HepG2 (cell line): ENCODE measurements around the gene DUT.

Experiments
- ATF3 ChIP-seq: sonication (generic); formaldehyde crosslinking; IDR thresholded peaks from 2 replicates; pipeline ENCODE4 v1.4.0; 2020; ENCODE audit warnings: missing genetic modification reagents
- CEBPB ChIP-seq: IDR thresholded peaks from 2 replicates; pipeline ENCODE4 v1.6.1; 2011; ENCODE audit warnings: low read depth, low read length, improper control_type of control experiment, borderline replicate concordance
- CTCF ChIP-seq: sonication (generic); formaldehyde crosslinking; IDR thresholded peaks from 2 replicates; pipeline ENCODE4 v1.5.0; 2020; ENCODE audit warnings: mild to moderate bottlenecking, missing genetic modification reagents, moderate library complexity
- FOXK2 ChIP-seq: fragments of 450-650 bp; IDR thresholded peaks from 2 replicates; pipeline ENCODE4 v1.6.1; 2016
- GABPA ChIP-seq, 2 experiments: IDR thresholded peaks; 2 replicates each; pipeline ENCODE4 v1.6.1; 2011 to 2016; ENCODE audit warnings: low read depth in 2 of 2, low read length in 1 of 2, missing biosample characterization in 1 of 2, missing genetic modification characterization in 1 of 2
- GATA4 ChIP-seq: sonication (generic); IDR thresholded peaks from 2 replicates; pipeline ENCODE4 v1.6.1; 2016; ENCODE audit warnings: antibody characterized with exemption, low read depth, borderline replicate concordance
- JUN ChIP-seq: sonication (generic); formaldehyde crosslinking; IDR thresholded peaks from 2 replicates; pipeline ENCODE4 v1.4.0; 2020; ENCODE audit warnings: mild to moderate bottlenecking, missing genetic modification reagents
- NR2F1 ChIP-seq, 2 experiments: fragments of 450-650 bp in 1 of 2; formaldehyde crosslinking in 1 of 2; IDR thresholded peaks; 2 replicates each; pipeline versions ENCODE4 v1.5.0 to v1.6.1; 2016 to 2020; ENCODE audit warnings: mild to moderate bottlenecking in 1 of 2, missing compliant biosample characterization in 1 of 2, missing genetic modification reagents in 1 of 2, moderate library complexity in 1 of 2
- POLR2A ChIP-seq, 2 experiments: IDR thresholded peaks; 2 replicates each; pipeline ENCODE4 v1.6.1; 2011; ENCODE audit warnings: low read depth in 2 of 2, low read length in 2 of 2, mild to moderate bottlenecking in 1 of 2, moderate library complexity in 1 of 2; ENCODE audit not compliant: insufficient read depth in 1 of 2
- SP1 ChIP-seq, 2 experiments: fragments of 450-650 bp in 1 of 2; sonication (generic) in 1 of 2; formaldehyde crosslinking in 1 of 2; IDR thresholded peaks; 2 replicates each; pipeline versions ENCODE4 v1.4.0 to v1.6.1; 2016 to 2020; ENCODE audit warnings: missing genetic modification reagents in 1 of 2
- ZNF776 ChIP-seq: sonication (generic); formaldehyde crosslinking; IDR thresholded peaks from 2 replicates; pipeline ENCODE4 v1.4.0; 2020; ENCODE audit warnings: mild to moderate bottlenecking, missing genetic modification reagents

- TF ChIP-seq POLR2A (IDR thresholded peaks at IDR 0.05; ENCODE audit: insufficient read depth in 1 of 2, low read depth in 2 of 2, low read length in 2 of 2) (no peak), ATF3 (CRISPR knock-in tag) (no peak), ZNF776 (no peak), SP1 (IDR thresholded peaks at IDR 0.05) (no peak), SP1 (CRISPR knock-in tag; IDR thresholded peaks at IDR 0.05) (no peak), NR2F1 (CRISPR knock-in tag; IDR thresholded peaks at IDR 0.05) (no peak), GATA4 (no peak), CEBPB (no peak), GABPA (IDR thresholded peaks at IDR 0.05; ENCODE audit: low read depth, low read length) (no peak), GABPA (CRISPR knock-in tag; IDR thresholded peaks at IDR 0.05; ENCODE audit: low read depth) (no peak), CTCF (CRISPR knock-in tag) (no peak), JUN (CRISPR knock-in tag) (no peak), FOXK2 (no peak)
Observed at GRCh38 chr15:48381861-48382260, 50.6 kb downstream of the DUT start.
